Activated naive CD4-positive, alpha-beta T cell (primary cell): ENCODE results near the gene SLC25A5.
"Not testable (repeated sequence)": the region's sequence is repeated elsewhere in the genome, so short reads cannot be mapped to it uniquely, and the experiment has no call there.

Experiments
- DNase-seq, 4 experiments: peaks; one replicate each; lab custom pipeline; 2025; lab: John Stamatoyannopoulos, UW

SLC25A5 gene

GRCh38 chrX:119477812-119478232 is 9.6 kb downstream of the SLC25A5 start:
- no peak for DNase-seq

GRCh38 chrX:119478504-119478903 is 10.3 kb downstream of the SLC25A5 start:
- DNase-seq = no peak

GRCh38 chrX:119479845-119480244 is 11.6 kb downstream of the SLC25A5 start:
- no peak for DNase-seq

- DNase-seq = no peak
Observed at GRCh38 chrX:119481323-119481801, 13.1 kb downstream of the SLC25A5 start.

GRCh38 chrX:119482041-119482440 is 13.8 kb downstream of the SLC25A5 start:
- no peak for DNase-seq

GRCh38 chrX:119482481-119483480 is 14.5 kb downstream of the SLC25A5 start:
- peak; percentile 7 to 59 (median 35) for DNase-seq

GRCh38 chrX:119486745-119487144 is 18.5 kb downstream of the SLC25A5 start:
- DNase-seq = no peak

GRCh38 chrX:119487766-119488165 is 19.5 kb downstream of the SLC25A5 start:
- DNase-seq = not testable (repeated sequence)

- peak in 1 of 4 experiments; percentile 13 for DNase-seq
Observed at GRCh38 chrX:119488749-119489148, 20.5 kb downstream of the SLC25A5 start.

- DNase-seq = no peak
Observed at GRCh38 chrX:119489212-119490074, 21.2 kb downstream of the SLC25A5 start.

GRCh38 chrX:119492463-119492862 is 24.2 kb downstream of the SLC25A5 start:
- no peak for DNase-seq

GRCh38 chrX:119493851-119494495 is 25.7 kb downstream of the SLC25A5 start:
- not testable (repeated sequence) for DNase-seq

- no peak for DNase-seq
Observed at GRCh38 chrX:119495734-119496726, 27.8 kb downstream of the SLC25A5 start.

GRCh38 chrX:119497185-119497584 is 28.9 kb downstream of the SLC25A5 start:
- no peak for DNase-seq

- DNase-seq = no peak
Observed at GRCh38 chrX:119500061-119500800, 32.0 kb downstream of the SLC25A5 start.

GRCh38 chrX:119501511-119502148 is 33.4 kb downstream of the SLC25A5 start:
- DNase-seq = no peak

GRCh38 chrX:119502727-119503483 is 34.7 kb downstream of the SLC25A5 start:
- no peak for DNase-seq

- no peak for DNase-seq
Observed at GRCh38 chrX:119503484-119503861, 35.2 kb downstream of the SLC25A5 start.

- not testable (repeated sequence) for DNase-seq
Observed at GRCh38 chrX:119505145-119505544, 36.9 kb downstream of the SLC25A5 start.
